ENCODE results near the gene ZNF595.
"Not testable (repeated sequence)": the region's sequence is repeated elsewhere in the genome, so short reads cannot be mapped to it uniquely, and the experiment has no call there.

The ZNF595 gene

GRCh38 chr4:52804-53479 lies at the start of gene ZNF595:
Gene ZNF595, plus strand, starts transcription at chr4:53321. Its CDS starts 168 bp downstream, at chr4:53489.
- DNase-seq (ENCODE audit: low spot score) = not testable (repeated sequence)

GRCh38 chr4:9937-10870 lies 42.9 kb upstream of the ZNF595 start:
- DNase-seq (ENCODE audit: low spot score) = not testable (repeated sequence)

GRCh38 chr4:11095-11815 lies 41.9 kb upstream of the ZNF595 start:
- not testable (repeated sequence) for DNase-seq (ENCODE audit: low spot score)

- DNase-seq (ENCODE audit: low spot score) = not testable (repeated sequence)
Observed at GRCh38 chr4:11816-12417, 41.2 kb upstream of the ZNF595 start.

- DNase-seq (ENCODE audit: low spot score) = not testable (repeated sequence)
Observed at GRCh38 chr4:18128-18527, 35.0 kb upstream of the ZNF595 start.

GRCh38 chr4:18589-18988 lies 34.5 kb upstream of the ZNF595 start:
- not testable (repeated sequence) for DNase-seq (ENCODE audit: low spot score)

- DNase-seq (ENCODE audit: low spot score) = not testable (repeated sequence)
Observed at GRCh38 chr4:22882-23281, 30.2 kb upstream of the ZNF595 start.

- DNase-seq (ENCODE audit: low spot score) = not testable (repeated sequence)
Observed at GRCh38 chr4:24359-24758, 28.8 kb upstream of the ZNF595 start.

- DNase-seq (ENCODE audit: low spot score) = not testable (repeated sequence)
Observed at GRCh38 chr4:27501-27900, 25.6 kb upstream of the ZNF595 start.

- not testable (repeated sequence) for DNase-seq (ENCODE audit: low spot score)
Observed at GRCh38 chr4:28767-29542, 24.2 kb upstream of the ZNF595 start.

GRCh38 chr4:33314-33713 lies 19.8 kb upstream of the ZNF595 start:
- DNase-seq (ENCODE audit: low spot score) = not testable (repeated sequence)

GRCh38 chr4:36559-37415 lies 16.3 kb upstream of the ZNF595 start:
- not testable (repeated sequence) for DNase-seq (ENCODE audit: low spot score)

GRCh38 chr4:38202-38601 lies 14.9 kb upstream of the ZNF595 start:
- DNase-seq (ENCODE audit: low spot score) = not testable (repeated sequence)

GRCh38 chr4:43375-43774 lies 9.7 kb upstream of the ZNF595 start:
- not testable (repeated sequence) for DNase-seq (ENCODE audit: low spot score)

- not testable (repeated sequence) for DNase-seq (ENCODE audit: low spot score)
Observed at GRCh38 chr4:51253-51652, 1.9 kb upstream of the ZNF595 start.

GRCh38 chr4:51655-52277 lies 1.4 kb upstream of the ZNF595 start:
- not testable (repeated sequence) for DNase-seq (ENCODE audit: low spot score)

GRCh38 chr4:53521-53920 lies 400 bp downstream of the ZNF595 start:
- not testable (repeated sequence) for DNase-seq (ENCODE audit: low spot score)

- DNase-seq (ENCODE audit: low spot score) = not testable (repeated sequence)
Observed at GRCh38 chr4:64733-65132, 11.6 kb downstream of the ZNF595 start.

GRCh38 chr4:71830-72229 lies 18.7 kb downstream of the ZNF595 start:
- no peak for DNase-seq (ENCODE audit: low spot score)

GRCh38 chr4:85951-86350 lies 32.8 kb downstream of the ZNF595 start:
- no peak for DNase-seq (ENCODE audit: low spot score)

Measured in left forelimb (tissue), 1 donor.